Activated CD4-positive, alpha-beta T cell treated with anti-CD3 and anti-CD28 coated beads, Interleukin-10, Interleukin-2, amounts not matched to agents 100 ng/mL and 50 ng/mL, durations not matched to agents 16 hours and 8 hours (primary cell): ENCODE measurements around the gene KDM4F.
"Not testable (repeated sequence)": the region's sequence is repeated elsewhere in the genome, so short reads cannot be mapped to it uniquely, and the experiment has no call there.

ENCODE experiments used
- DNase-seq: peaks from one replicate; pipeline ENCODE4 v3.0.0-alpha.2; 2020

Gene KDM4F

GRCh38 chr11:95049122-95049521, at the start of gene KDM4F:
KDM4F (plus strand) TSS chr11:95049422.
- not testable (repeated sequence) for DNase-seq

- DNase-seq = no peak
These were observed 45.5 kb upstream of the KDM4F start for GRCh38 chr11:95003716-95004115.

- DNase-seq = no peak
These were observed 43.6 kb upstream of the KDM4F start for GRCh38 chr11:95005642-95006041.

- no peak for DNase-seq
These were observed 37.8 kb upstream of the KDM4F start for GRCh38 chr11:95011376-95011775.

- no peak for DNase-seq
These were observed 34.9 kb upstream of the KDM4F start for GRCh38 chr11:95014184-95014821.

GRCh38 chr11:95016139-95016538, 33.1 kb upstream of the KDM4F start:
- DNase-seq = no peak

GRCh38 chr11:95021468-95021867, 27.8 kb upstream of the KDM4F start:
- DNase-seq = not testable (repeated sequence)

- no peak for DNase-seq
These were observed 24.3 kb upstream of the KDM4F start, which contains the start of gene KDM4E for GRCh38 chr11:95024958-95025357. KDM4E (plus strand) TSS chr11:95025258; CDS start chr11:95025558, 300 bp downstream.

- DNase-seq = not testable (repeated sequence)
These were observed 23.6 kb upstream of the KDM4F start for GRCh38 chr11:95025594-95025993.

- no peak for DNase-seq
These were observed 20.9 kb upstream of the KDM4F start for GRCh38 chr11:95028357-95028756.

- DNase-seq = no peak
These were observed 16.2 kb upstream of the KDM4F start for GRCh38 chr11:95033051-95033450.

- no peak for DNase-seq
These were observed 13.9 kb upstream of the KDM4F start for GRCh38 chr11:95035316-95035715.

- DNase-seq = not testable (repeated sequence)
These were observed 11.7 kb upstream of the KDM4F start for GRCh38 chr11:95037356-95038035.

- DNase-seq = no peak
These were observed 7.0 kb upstream of the KDM4F start for GRCh38 chr11:95042239-95042638.

GRCh38 chr11:95042906-95043305, 6.3 kb upstream of the KDM4F start:
- no peak for DNase-seq

GRCh38 chr11:95044010-95044409, 5.2 kb upstream of the KDM4F start:
- DNase-seq = no peak

- no peak for DNase-seq
These were observed 3.4 kb upstream of the KDM4F start for GRCh38 chr11:95045812-95046211.

GRCh38 chr11:95050595-95051202, 1.5 kb downstream of the KDM4F start:
- DNase-seq = no peak

GRCh38 chr11:95054356-95054755, 5.1 kb downstream of the KDM4F start:
- DNase-seq = no peak

GRCh38 chr11:95055283-95055897, 6.2 kb downstream of the KDM4F start:
- DNase-seq = no peak

GRCh38 chr11:95057959-95058358, 8.7 kb downstream of the KDM4F start:
- no peak for DNase-seq

GRCh38 chr11:95058621-95059020, 9.4 kb downstream of the KDM4F start:
- DNase-seq = no peak

GRCh38 chr11:95059046-95059445, 9.8 kb downstream of the KDM4F start:
- DNase-seq = no peak

- DNase-seq = no peak
These were observed 16.1 kb downstream of the KDM4F start for GRCh38 chr11:95065336-95065735.
